ENCODE measurements around the gene TNFRSF13B.

Gene TNFRSF13B

GRCh38 chr17:16912021-16912962, 59.6 kb downstream of the TNFRSF13B start:
- Histone ChIP-seq H3K36me3 (ENCODE audit: low read length) (no peaks in the 10 kb centered on the region), H2AFZ (ENCODE audit: low read depth, low read length, severe bottlenecking) (no peak overlapping the region), H3K27me3 (ENCODE audit: low read length) (no peaks in the 10 kb centered on the region), H3K9ac (ENCODE audit: low read length) (no peak overlapping the region), H3K4me3 (ENCODE audit: insufficient read depth, low read length, poor library complexity, severe bottlenecking) (no peak overlapping the region), H3K4me2 (ENCODE audit: low read depth, low read length, poor library complexity, severe bottlenecking) (no peak overlapping the region), H3K9me3 (ENCODE audit: insufficient read depth, low read length) (no peaks in the 10 kb centered on the region), H4K20me1 (ENCODE audit: low read depth, low read length) (no peaks in the 10 kb centered on the region), H3K27ac (ENCODE audit: low read depth, low read length) (no peak overlapping the region), H3K79me2 (ENCODE audit: insufficient read depth, low read length) (no peaks in the 10 kb centered on the region), H3F3A (ENCODE audit: insufficient read depth) (no peaks in the 10 kb centered on the region), H3K9me2 (replicated peaks; ENCODE audit: insufficient read depth, low read length) (no peaks in the 10 kb centered on the region)
- TF ChIP-seq CTCF (IDR thresholded peaks at IDR 0.05; ENCODE audit: insufficient read depth, low read length, poor library complexity, severe bottlenecking) (no peak), EZH2phosphoT487 (conservative IDR thresholded peaks at IDR 0.05; ENCODE audit: low read length) (no peak)

- Histone ChIP-seq H3K9ac (ENCODE audit: low read length) (no peak overlapping the region), H3K27me3 (ENCODE audit: low read length) (no peaks in the 10 kb centered on the region)
Observed at GRCh38 chr17:16911141-16911937, 60.6 kb downstream of the TNFRSF13B start.

GRCh38 chr17:16910341-16910740, 61.6 kb downstream of the TNFRSF13B start:
- no peaks in the 10 kb centered on the region for H3K36me3 ChIP-seq (ENCODE audit: low read length)
- no peak overlapping the region for H2AFZ ChIP-seq (ENCODE audit: low read depth, low read length, severe bottlenecking)
- no peaks in the 10 kb centered on the region for H3F3A ChIP-seq (ENCODE audit: insufficient read depth)
- no peaks in the 10 kb centered on the region for H3K9me2 ChIP-seq (replicated peaks; ENCODE audit: insufficient read depth, low read length)
- no peak overlapping the region for H3K9ac ChIP-seq (ENCODE audit: low read length)
- no peaks in the 10 kb centered on the region for H3K79me2 ChIP-seq (ENCODE audit: insufficient read depth, low read length)
- no peaks in the 10 kb centered on the region for H3K27me3 ChIP-seq (ENCODE audit: low read length)
- no peaks in the 10 kb centered on the region for H4K20me1 ChIP-seq (ENCODE audit: low read depth, low read length)
- no peak overlapping the region for H3K4me3 ChIP-seq (ENCODE audit: insufficient read depth, low read length, poor library complexity, severe bottlenecking)
- H3K27ac ChIP-seq (ENCODE audit: low read depth, low read length): no peak overlapping the region
- H3K9me3 ChIP-seq (ENCODE audit: insufficient read depth, low read length): no peaks in the 10 kb centered on the region
- no peak overlapping the region for H3K4me2 ChIP-seq (ENCODE audit: low read depth, low read length, poor library complexity, severe bottlenecking)
- TF ChIP-seq CTCF (IDR thresholded peaks at IDR 0.05; ENCODE audit: insufficient read depth, low read length, poor library complexity, severe bottlenecking) (no peak), EZH2phosphoT487 (conservative IDR thresholded peaks at IDR 0.05; ENCODE audit: low read length) (no peak)

More at GRCh38 chr17:16911141-16911937, 60.6 kb downstream of the TNFRSF13B start:
- H3K9me3 ChIP-seq (ENCODE audit: insufficient read depth, low read length): no peaks in the 10 kb centered on the region
- no peaks in the 10 kb centered on the region for H3K79me2 ChIP-seq (ENCODE audit: insufficient read depth, low read length)
- no peak overlapping the region for H3K4me3 ChIP-seq (ENCODE audit: insufficient read depth, low read length, poor library complexity, severe bottlenecking)
- no peaks in the 10 kb centered on the region for H3K9me2 ChIP-seq (replicated peaks; ENCODE audit: insufficient read depth, low read length)
- H3K4me2 ChIP-seq (ENCODE audit: low read depth, low read length, poor library complexity, severe bottlenecking): no peak overlapping the region
- TF ChIP-seq CTCF (IDR thresholded peaks at IDR 0.05; ENCODE audit: insufficient read depth, low read length, poor library complexity, severe bottlenecking) (no peak), EZH2phosphoT487 (conservative IDR thresholded peaks at IDR 0.05; ENCODE audit: low read length) (no peak)
- H3K36me3 ChIP-seq (ENCODE audit: low read length): no peaks in the 10 kb centered on the region
- H2AFZ ChIP-seq (ENCODE audit: low read depth, low read length, severe bottlenecking): no peak overlapping the region
- no peaks in the 10 kb centered on the region for H3F3A ChIP-seq (ENCODE audit: insufficient read depth)
- no peak overlapping the region for H3K27ac ChIP-seq (ENCODE audit: low read depth, low read length)
- H4K20me1 ChIP-seq (ENCODE audit: low read depth, low read length): no peaks in the 10 kb centered on the region

Measured in SU-DHL-6 (cell line).